Naive thymus-derived CD8-positive, alpha-beta T cell (primary cell): ENCODE measurements around the gene ANKRD30A. TPM values are rescaled to one million over a fixed set of nuclear protein-coding genes. Genes with fewer than 3 reads are reported as not detected.
"Not testable (repeated sequence)": the region's sequence is repeated elsewhere in the genome, so short reads cannot be mapped to it uniquely, and the experiment has no call there.

Source experiments
- ATAC-seq, 2 donors: fragments of 150-1000 bp; cut with Tn5 transposase in 1 of 2; sonication (Bioruptor Pico), chemical (Tn5 transposase) in 1 of 2; 1 replicate in 1 of 2; 2 replicates in 1 of 2; pipeline ENCODE4 v1.10.0; 2021; ENCODE audit warnings: mild to moderate bottlenecking in 2 of 2, moderate library complexity in 2 of 2
- POLR2A ChIA-PET: fragments of 350-600 bp; sonication (Branson Sonifier 250); formaldehyde crosslinking; loops from one replicate; lab custom pipeline; 2021; ENCODE audit warnings: antibody characterized with exemption; lab: Charles Lee
- DNase-seq, 10 donors: peaks; one replicate each; pipeline versions ENCODE4 v3.0.0 to v3.0.0-alpha.2; 2020 to 2022
- H3K27ac Mint-ChIP-seq, 10 donors: one replicate each; pipeline ENCODE4 v1.8.0; 2020 to 2022; ENCODE audit warnings: mild to moderate bottlenecking in 10 of 10, mixed read lengths in 10 of 10, moderate library complexity in 4 of 10, inconsistent platforms in 1 of 10
- H3K27me3 Mint-ChIP-seq, 5 donors: one replicate each; pipeline ENCODE4 v1.8.0; 2021 to 2022; ENCODE audit warnings: mixed read lengths in 5 of 5
- H3K36me3 Mint-ChIP-seq, 3 donors: one replicate each; pipeline ENCODE4 v1.8.0; 2020 to 2022; ENCODE audit warnings: mixed read lengths in 3 of 3, mild to moderate bottlenecking in 2 of 3, inconsistent platforms in 1 of 3
- H3K4me1 Mint-ChIP-seq, 4 donors: one replicate each; pipeline ENCODE4 v1.8.0; 2021 to 2022; ENCODE audit warnings: mixed read lengths in 4 of 4
- H3K4me3 Mint-ChIP-seq, 10 donors: one replicate each; pipeline ENCODE4 v1.8.0; 2020 to 2022; ENCODE audit warnings: mild to moderate bottlenecking in 10 of 10, mixed read lengths in 10 of 10, moderate library complexity in 6 of 10, inconsistent platforms in 1 of 10
- H3K9me3 Mint-ChIP-seq, 9 donors: one replicate each; pipeline ENCODE4 v1.8.0; 2020 to 2022; ENCODE audit warnings: mixed read lengths in 9 of 9, mild to moderate bottlenecking in 3 of 9, inconsistent platforms in 1 of 9, moderate library complexity in 1 of 9
- polyA plus RNA-seq, 3 donors: library from polyadenylated mRNA; unstranded; fragments of 300-500 nt; fragmentation: Illumina TruSeq; gene quantifications; one replicate each; pipeline ENCODE4 v1.2.3, GENCODE V29; 2021
- total RNA-seq, 8 experiments: library from RNA in 2 of 8; stranded (reverse) in 2 of 8; gene quantifications; one replicate each; pipeline ENCODE4 v1.2.3 and lab custom pipeline; 2021 to 2026

Gene ANKRD30A
- total and polyA plus RNA-seq, 5 experiments from 2014 or later = not detected

DNA sequence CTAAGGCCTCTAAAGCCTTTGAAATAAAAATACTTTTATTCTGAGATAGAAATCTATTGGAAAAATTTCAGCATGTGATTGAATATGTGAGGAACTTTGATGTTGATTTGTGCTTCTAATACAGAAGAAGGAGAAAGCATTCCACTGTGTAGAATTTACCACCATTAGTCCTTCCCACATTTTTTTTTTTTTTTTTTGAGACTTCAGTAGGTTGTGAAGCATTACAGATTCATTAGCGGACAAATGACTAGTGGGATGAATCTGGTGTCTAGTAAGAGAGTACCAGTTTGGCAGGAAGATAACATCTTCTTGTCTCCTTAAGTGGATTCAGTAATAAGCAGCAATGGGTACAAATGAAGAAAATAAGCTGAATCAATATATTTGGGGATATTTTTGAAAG is 95.5 kb downstream of the ANKRD30A start:
- DNase-seq (no peak), ATAC-seq (no peak)
- Mint-ChIP-seq H3K36me3 (peaks cover 0 to 4% (median 0%) of the 10 kb centered on the region in 3 donors), H3K4me1 (no peaks in the 10 kb centered on the region), H3K27ac (no peak overlapping the region), H3K27me3 (no peaks in the 10 kb centered on the region), H3K4me3 (no peak overlapping the region), H3K9me3 (peaks cover 0 to 17% (median 12%) of the 10 kb centered on the region in 9 donors)
- POLR2A ChIA-PET = no interaction called here

DNA sequence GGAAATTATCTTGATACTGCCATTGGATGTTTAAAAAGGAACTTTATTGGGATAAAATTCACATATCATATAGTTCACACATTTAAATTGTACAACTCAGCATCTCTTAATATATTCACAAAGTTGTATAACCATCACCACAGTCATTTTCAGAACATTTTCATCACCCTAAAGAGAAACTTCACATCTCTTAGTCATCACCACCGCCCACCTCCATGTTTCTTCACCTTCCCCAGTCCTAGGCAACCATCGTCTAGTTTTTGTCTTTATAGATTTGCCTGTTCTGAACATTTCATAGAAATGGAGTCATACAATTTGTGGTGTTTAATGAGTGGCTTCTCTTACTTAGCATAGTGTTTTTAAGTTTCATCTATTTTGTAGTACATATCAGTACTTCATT is 96.6 kb downstream of the ANKRD30A start:
- POLR2A ChIA-PET = no interaction called here
- Mint-ChIP-seq H3K27me3 (no peaks in the 10 kb centered on the region), H3K36me3 (peaks cover 0 to 4% (median 0%) of the 10 kb centered on the region in 3 donors), H3K4me3 (no peak overlapping the region), H3K27ac (no peak overlapping the region), H3K9me3 (peaks cover 0 to 17% (median 10%) of the 10 kb centered on the region in 9 donors), H3K4me1 (no peaks in the 10 kb centered on the region)
- DNase-seq = no peak
- ATAC-seq = no peak

DNA sequence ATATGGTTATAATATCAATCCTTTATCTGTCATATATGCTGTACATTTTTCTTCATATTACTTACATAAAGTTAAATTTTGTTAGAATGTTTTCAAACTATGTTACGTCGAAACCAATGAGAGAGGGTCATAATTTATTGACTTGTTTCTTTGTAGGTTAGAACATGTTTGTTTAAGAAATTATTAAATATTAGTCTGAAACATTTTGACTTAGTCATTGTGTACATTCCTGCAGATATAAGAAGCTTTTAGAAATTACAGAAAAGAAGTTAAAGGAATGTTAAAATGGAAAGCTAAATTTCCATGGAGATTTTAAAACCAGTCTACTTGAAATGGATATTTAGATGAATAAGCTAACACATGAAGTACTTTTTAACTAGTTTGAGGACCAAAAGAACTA is 99.8 kb downstream of the ANKRD30A start:
- ATAC-seq (no peak), DNase-seq (no peak)
- no peak overlapping the region for H3K4me3 Mint-ChIP-seq
- no peaks in the 10 kb centered on the region for H3K27me3 Mint-ChIP-seq
- no peak overlapping the region for H3K27ac Mint-ChIP-seq
- no peaks in the 10 kb centered on the region for H3K4me1 Mint-ChIP-seq
- peaks cover 0 to 4% (median 0%) of the 10 kb centered on the region in 3 donors for H3K36me3 Mint-ChIP-seq
- H3K9me3 Mint-ChIP-seq = peaks cover 0 to 18% (median 8%) of the 10 kb centered on the region in 9 donors
- POLR2A ChIA-PET = no interaction called here

DNA sequence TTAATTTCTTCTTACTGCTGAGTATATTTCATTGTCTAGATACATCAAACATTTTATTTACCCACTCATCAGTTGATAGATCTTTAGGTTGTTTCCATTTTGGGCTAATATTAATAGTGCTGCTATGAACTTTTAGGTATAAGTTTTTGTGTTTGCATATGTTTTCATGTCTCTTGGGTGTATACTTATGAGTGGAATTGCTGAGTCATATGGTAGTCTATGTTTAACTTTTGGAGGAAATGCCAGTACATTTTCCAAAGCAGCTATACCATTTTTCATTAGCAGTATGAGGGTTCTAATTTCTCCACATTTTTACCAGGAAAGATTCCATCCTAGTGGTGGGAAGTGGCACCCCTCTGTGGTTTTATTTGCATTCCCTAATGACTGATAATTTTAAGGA is 101.1 kb downstream of the ANKRD30A start:
- Mint-ChIP-seq H3K36me3 (peaks cover 0 to 4% (median 0%) of the 10 kb centered on the region in 3 donors), H3K27me3 (no peaks in the 10 kb centered on the region), H3K4me3 (no peak overlapping the region), H3K9me3 (peaks cover 0 to 18% (median 8%) of the 10 kb centered on the region in 9 donors), H3K4me1 (no peaks in the 10 kb centered on the region), H3K27ac (no peak overlapping the region)
- POLR2A ChIA-PET = no interaction called here
- ATAC-seq (no peak), DNase-seq (no peak)

DNA sequence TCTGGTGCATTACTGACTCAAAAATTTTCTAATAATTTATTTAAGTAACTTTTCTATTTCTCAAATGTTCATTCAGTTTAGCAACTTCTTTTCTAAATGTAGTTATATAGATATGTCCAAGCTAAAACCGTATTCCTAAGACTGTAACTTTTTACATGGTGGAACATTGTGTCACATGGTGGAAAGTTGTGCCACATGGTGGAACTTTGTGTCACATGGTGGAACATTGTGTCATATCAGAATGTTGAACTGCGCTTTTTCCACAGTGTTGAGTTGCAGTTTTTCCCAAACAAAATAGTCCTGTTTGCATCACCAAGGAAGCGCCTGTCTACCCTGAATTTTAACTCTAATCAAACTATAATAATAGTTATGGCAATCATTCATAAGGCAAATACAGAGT is 109.3 kb downstream of the ANKRD30A start:
- no peaks in the 10 kb centered on the region for H3K27me3 Mint-ChIP-seq
- no peak overlapping the region for H3K4me3 Mint-ChIP-seq
- no peak overlapping the region for H3K27ac Mint-ChIP-seq
- no peaks in the 10 kb centered on the region for H3K4me1 Mint-ChIP-seq
- ATAC-seq = no peak
- DNase-seq = no peak
- no peaks in the 10 kb centered on the region for H3K36me3 Mint-ChIP-seq
- H3K9me3 Mint-ChIP-seq = peaks cover 0 to 19% (median 6%) of the 10 kb centered on the region in 9 donors
- POLR2A ChIA-PET = no interaction called here

DNA sequence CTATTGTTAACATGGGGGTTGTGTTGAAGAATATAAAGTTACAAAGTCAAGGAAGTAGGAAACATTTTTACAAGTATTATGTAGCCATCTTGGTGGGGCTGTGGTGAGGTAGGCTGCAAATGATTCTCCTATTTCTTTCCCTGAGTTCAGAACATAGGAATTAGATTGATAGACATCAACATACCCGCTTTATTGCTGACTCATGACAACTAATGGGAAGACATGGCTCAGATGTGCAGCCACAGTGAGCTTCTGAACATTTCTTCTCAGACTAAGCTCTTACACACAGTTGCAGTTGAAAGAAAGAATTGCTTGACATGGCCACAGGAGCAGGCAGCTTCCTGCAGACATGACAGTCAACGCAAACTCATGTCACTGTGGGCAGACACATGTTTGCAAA is 110.7 kb downstream of the ANKRD30A start:
- Mint-ChIP-seq H3K27ac (no peak overlapping the region), H3K27me3 (no peaks in the 10 kb centered on the region), H3K4me3 (no peak overlapping the region), H3K36me3 (no peaks in the 10 kb centered on the region), H3K9me3 (peaks cover 2 to 24% (median 9%) of the 10 kb centered on the region in 9 donors), H3K4me1 (no peaks in the 10 kb centered on the region)
- ATAC-seq (no peak), DNase-seq (no peak)
- POLR2A ChIA-PET = no interaction called here

DNA sequence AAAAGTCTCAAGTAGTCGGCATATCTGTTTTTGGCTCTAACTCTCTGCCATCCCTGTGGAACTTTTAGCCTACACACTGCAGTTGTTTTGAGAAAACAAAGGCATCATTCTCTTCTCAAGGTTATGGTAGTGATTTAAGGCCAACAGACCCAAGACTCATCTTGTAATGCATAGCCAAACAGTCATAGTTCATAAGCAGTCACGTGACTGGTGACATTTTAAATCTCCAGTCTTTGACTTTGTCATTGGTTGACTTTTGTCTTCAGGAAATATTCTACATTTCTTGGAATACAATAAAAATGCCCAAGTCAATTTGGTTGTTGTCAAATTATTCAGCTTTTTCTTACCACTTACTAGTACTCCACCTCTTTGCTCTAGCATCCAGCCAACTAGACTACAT is 114.8 kb downstream of the ANKRD30A start:
- H3K27ac Mint-ChIP-seq = no peak overlapping the region
- POLR2A ChIA-PET = no interaction called here
- no peaks in the 10 kb centered on the region for H3K4me1 Mint-ChIP-seq
- peaks cover 2 to 31% (median 10%) of the 10 kb centered on the region in 9 donors for H3K9me3 Mint-ChIP-seq
- H3K4me3 Mint-ChIP-seq = no peak overlapping the region
- H3K36me3 Mint-ChIP-seq = no peaks in the 10 kb centered on the region
- DNase-seq (no peak), ATAC-seq (no peak)
- H3K27me3 Mint-ChIP-seq = no peaks in the 10 kb centered on the region

DNA sequence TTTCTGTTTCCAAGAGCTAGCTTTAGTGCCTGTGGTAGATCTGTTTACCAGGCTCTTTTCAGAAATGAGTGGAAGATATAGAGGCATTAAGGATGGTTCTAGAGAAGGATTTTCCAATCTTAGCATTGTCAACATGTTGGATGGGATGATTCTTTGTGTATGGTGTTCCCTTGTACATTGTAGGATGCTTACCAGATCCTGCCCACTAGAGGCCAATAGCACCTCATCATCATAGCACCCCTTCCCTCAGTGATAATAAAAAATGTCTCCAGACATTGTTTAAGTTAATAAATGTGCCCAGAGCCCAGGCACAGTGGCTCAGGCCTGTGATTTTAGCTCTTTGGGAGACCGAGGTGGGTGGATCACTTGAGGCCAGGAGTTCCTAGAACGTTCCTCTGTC is 121.2 kb downstream of the ANKRD30A start:
- ATAC-seq = no peak
- no peak for DNase-seq
- Mint-ChIP-seq H3K4me3 (no peak overlapping the region), H3K36me3 (no peaks in the 10 kb centered on the region), H3K27ac (no peak overlapping the region), H3K4me1 (no peaks in the 10 kb centered on the region), H3K9me3 (peaks cover 0 to 41% (median 16%) of the 10 kb centered on the region in 9 donors), H3K27me3 (no peaks in the 10 kb centered on the region)
- POLR2A ChIA-PET = no interaction called here

DNA sequence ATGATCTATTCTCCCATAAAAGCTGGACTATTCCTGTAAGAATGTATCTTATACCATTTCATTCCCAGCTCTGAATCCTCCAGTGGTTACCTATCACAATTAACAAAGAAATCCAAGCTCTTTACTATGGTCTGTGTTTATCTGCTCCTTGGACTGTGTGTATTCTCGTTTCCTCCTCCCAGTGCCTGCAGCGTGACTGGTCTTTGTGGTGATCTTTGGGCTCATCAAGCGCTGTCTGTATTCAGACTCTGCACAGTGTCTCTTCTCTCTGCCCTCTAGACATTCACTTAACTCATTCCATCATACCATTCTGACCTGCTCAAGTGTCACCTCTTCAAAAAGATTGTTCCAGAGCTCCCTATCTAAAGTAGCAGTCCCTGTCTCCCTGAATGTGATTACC is 130.4 kb downstream of the ANKRD30A start:
- H3K4me3 Mint-ChIP-seq, H3K36me3 Mint-ChIP-seq, H3K27ac Mint-ChIP-seq, H3K27me3 Mint-ChIP-seq, DNase-seq, H3K4me1 Mint-ChIP-seq, POLR2A ChIA-PET, ATAC-seq: not testable (repeated sequence)
- peaks cover 4 to 40% (median 17%) of the 10 kb centered on the region in 9 donors for H3K9me3 Mint-ChIP-seq

DNA sequence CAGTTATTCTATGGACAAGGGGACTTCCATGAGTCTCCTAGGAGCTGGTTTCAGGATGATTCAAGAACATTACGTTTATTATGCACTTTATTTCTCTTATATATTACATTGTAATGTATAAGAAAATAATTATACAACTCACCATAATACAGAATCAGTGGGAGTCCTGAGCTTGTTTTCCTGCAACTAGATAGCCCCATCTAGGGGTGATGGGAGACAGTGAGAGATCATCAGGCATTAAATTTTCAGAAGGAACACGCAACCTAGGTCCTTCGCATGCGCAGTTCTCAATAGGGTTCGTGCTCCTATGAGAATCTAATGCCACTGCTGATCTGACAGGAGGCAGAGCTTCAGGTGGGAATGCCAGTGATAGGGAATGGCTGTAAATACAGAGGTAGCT is 137.9 kb downstream of the ANKRD30A start:
- POLR2A ChIA-PET = no interaction called here
- Mint-ChIP-seq H3K9me3 (peaks cover 0 to 16% (median 9%) of the 10 kb centered on the region in 9 donors), H3K36me3 (no peaks in the 10 kb centered on the region), H3K27me3 (no peaks in the 10 kb centered on the region), H3K4me1 (no peaks in the 10 kb centered on the region), H3K27ac (no peak overlapping the region), H3K4me3 (no peak overlapping the region)
- DNase-seq (no peak), ATAC-seq (no peak)

DNA sequence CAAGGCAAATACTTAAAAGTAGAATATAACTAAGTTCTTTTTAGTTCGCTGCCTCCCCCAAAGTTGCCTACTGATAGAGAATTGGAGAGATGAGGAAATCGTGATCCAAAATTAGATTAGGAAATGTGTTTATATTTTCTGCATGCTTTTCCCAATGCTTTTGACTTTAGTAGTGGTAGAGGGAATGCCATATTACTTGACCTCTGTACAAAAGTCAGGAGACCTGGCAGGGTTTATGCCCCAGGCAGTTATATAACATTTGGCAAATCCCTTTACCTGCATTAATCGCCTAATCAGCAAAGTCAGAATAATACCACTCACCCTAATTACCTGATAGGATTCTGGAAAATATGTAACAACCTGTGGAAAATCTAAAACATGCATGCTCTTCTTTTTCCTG is 142.9 kb downstream of the ANKRD30A start:
- H3K27ac Mint-ChIP-seq = no peak overlapping the region
- ATAC-seq (no peak), DNase-seq (no peak)
- no peak overlapping the region for H3K4me3 Mint-ChIP-seq
- H3K4me1 Mint-ChIP-seq = no peaks in the 10 kb centered on the region
- H3K9me3 Mint-ChIP-seq = peaks cover 0 to 21% (median 11%) of the 10 kb centered on the region in 9 donors
- no peaks in the 10 kb centered on the region for H3K27me3 Mint-ChIP-seq
- H3K36me3 Mint-ChIP-seq = no peaks in the 10 kb centered on the region
- POLR2A ChIA-PET = no interaction called here

DNA sequence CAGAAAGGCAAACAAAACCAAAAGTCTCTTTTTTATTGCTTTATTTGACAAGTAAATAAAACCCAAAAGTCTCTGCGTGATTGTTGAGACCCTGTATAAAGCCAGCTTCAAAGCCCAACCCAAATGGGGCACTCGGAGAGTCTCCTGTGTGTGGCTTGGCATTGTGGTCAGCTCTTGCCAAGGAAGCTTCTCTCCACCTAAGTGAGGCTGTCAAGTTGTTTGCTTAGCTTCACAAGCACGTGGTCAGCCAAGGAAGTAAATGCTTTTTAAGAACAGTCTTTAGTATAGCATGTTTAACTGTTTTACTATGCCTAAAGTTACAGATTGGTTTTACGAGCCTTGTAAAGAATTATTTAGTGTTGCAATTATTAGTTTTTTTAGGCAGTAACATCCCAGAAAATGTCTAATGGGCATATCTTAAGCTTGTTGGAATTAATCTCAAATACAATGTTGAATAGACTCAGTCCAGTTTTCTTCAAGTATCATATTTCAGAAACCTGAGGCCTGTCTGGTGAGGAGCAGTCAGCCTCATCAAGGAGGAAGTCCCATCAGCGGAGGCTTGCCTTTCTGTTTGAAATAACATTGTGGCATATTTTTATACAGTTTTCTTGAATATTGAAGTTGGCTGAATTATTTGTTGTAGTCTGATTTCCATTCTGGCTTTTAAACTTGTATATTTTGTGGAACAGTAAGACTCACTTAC is 144.3 kb downstream of the ANKRD30A start:
- no peaks in the 10 kb centered on the region for H3K4me1 Mint-ChIP-seq
- H3K36me3 Mint-ChIP-seq = no peaks in the 10 kb centered on the region
- POLR2A ChIA-PET = no interaction called here
- ATAC-seq (no peak), DNase-seq (no peak)
- no peak overlapping the region for H3K27ac Mint-ChIP-seq
- H3K9me3 Mint-ChIP-seq = peaks cover 0 to 26% (median 13%) of the 10 kb centered on the region in 9 donors
- H3K4me3 Mint-ChIP-seq = no peak overlapping the region
- H3K27me3 Mint-ChIP-seq = no peaks in the 10 kb centered on the region

DNA sequence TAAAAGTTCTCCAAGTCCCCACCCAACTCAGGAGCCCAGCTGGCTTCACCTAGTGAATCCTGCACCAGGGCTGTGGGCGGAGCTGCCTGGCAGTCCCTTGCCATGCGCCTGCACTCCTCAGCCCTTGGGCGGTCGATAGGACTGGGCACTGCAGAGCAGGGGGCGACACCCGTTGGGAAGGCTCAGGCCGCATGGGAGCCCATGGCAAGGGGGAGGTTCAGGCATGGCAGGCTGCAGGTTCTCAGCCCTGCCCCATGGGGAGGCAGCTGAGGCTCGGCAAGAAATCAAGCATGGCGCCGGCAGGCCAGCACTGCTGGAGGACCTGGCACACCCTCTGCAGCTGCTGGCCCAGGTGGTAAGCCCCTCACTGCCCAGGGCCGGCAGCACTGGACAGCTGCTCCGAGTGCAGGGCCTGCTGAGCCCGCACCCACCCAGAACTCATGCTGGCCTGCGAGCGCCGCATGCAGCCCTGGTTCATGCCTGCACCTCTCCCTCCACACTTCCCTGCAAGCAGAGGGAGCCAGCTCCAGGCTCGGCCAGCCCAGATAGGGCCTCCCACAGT is 149.9 kb downstream of the ANKRD30A start:
- Mint-ChIP-seq H3K36me3 (peaks cover 0 to 18% (median 0%) of the 10 kb centered on the region in 3 donors), H3K27me3 (no peaks in the 10 kb centered on the region), H3K4me3 (no peak overlapping the region), H3K9me3 (peaks cover 8 to 43% (median 20%) of the 10 kb centered on the region in 9 donors), H3K4me1 (no peaks in the 10 kb centered on the region), H3K27ac (no peak overlapping the region)
- no peak for DNase-seq
- POLR2A ChIA-PET = no interaction called here
- ATAC-seq = no peak
